CD14-positive monocyte (primary cell): ENCODE results near the gene SLC35F3. TPM values are rescaled to one million over a fixed set of nuclear protein-coding genes. Genes with fewer than 3 reads are reported as not detected.

Experiments used
- DNase-seq, 3 donors: peaks; one replicate each; pipeline ENCODE4 v3.0.0-alpha.2; 2011 to 2022
- H2AFZ ChIP-seq: 2 replicates; pipeline ENCODE4 v1.6.0; 2012; ENCODE audit warnings: mild to moderate bottlenecking, low read depth, low read length, inconsistent platforms; ENCODE audit not compliant: insufficient read depth, poor library complexity, severe bottlenecking
- H3K27ac ChIP-seq, 2 donors: 1 replicate in 1 of 2; 2 replicates in 1 of 2; pipeline ENCODE4 v1.5.1; 2012 to 2013; ENCODE audit warnings: low read length in 2 of 2, control low read depth in 1 of 2, inconsistent platforms in 1 of 2, low read depth in 1 of 2, mild to moderate bottlenecking in 1 of 2
- H3K27me3 ChIP-seq, 2 donors: one replicate each; pipeline versions ENCODE4 v1.6.0 to v1.6.1; 2011 to 2013; ENCODE audit warnings: low read length in 2 of 2; ENCODE audit not compliant: control insufficient read depth in 2 of 2, insufficient read depth in 2 of 2
- H3K36me3 ChIP-seq, 2 donors: replicated peaks in 1 of 2; 1 replicate in 1 of 2; 2 replicates in 1 of 2; pipeline versions ENCODE4 v1.5.1 to v1.6.1; 2012 to 2013; ENCODE audit warnings: low read length in 2 of 2, control low read depth in 1 of 2, inconsistent platforms in 1 of 2, mild to moderate bottlenecking in 1 of 2; ENCODE audit not compliant: insufficient read depth in 2 of 2, control insufficient read depth in 1 of 2
- H3K4me1 ChIP-seq, 2 donors: 1 replicate in 1 of 2; 2 replicates in 1 of 2; pipeline versions ENCODE4 v1.5.1 to v1.6.1; 2012 to 2013; ENCODE audit warnings: low read length in 2 of 2, control low read depth in 1 of 2, inconsistent platforms in 1 of 2, mild to moderate bottlenecking in 1 of 2, moderate library complexity in 1 of 2; ENCODE audit not compliant: insufficient read depth in 2 of 2, control insufficient read depth in 1 of 2
- H3K4me2 ChIP-seq: replicated peaks from 2 replicates; pipeline ENCODE3; 2012; ENCODE audit warnings: low read length, moderate library complexity, mild to moderate bottlenecking; ENCODE audit not compliant: poor library complexity, severe bottlenecking; ENCODE audit errors: extremely low read depth
- H3K4me3 ChIP-seq, 3 experiments: fragments of 200-600 bp in 1 of 3; sonication (generic) in 1 of 3; replicated peaks in 1 of 3; 1 replicate in 2 of 3; 2 replicates in 1 of 3; pipeline ENCODE4 v1.5.1; 2011 to 2013; ENCODE audit warnings: low read length in 3 of 3, mild to moderate bottlenecking in 3 of 3, control low read depth in 2 of 3, low read depth in 2 of 3, inconsistent platforms in 1 of 3, moderate library complexity in 1 of 3
- H3K79me2 ChIP-seq: 2 replicates; pipeline ENCODE4 v1.6.0; 2012; ENCODE audit warnings: mild to moderate bottlenecking, control low read depth, inconsistent platforms, low read length, moderate library complexity; ENCODE audit not compliant: insufficient read depth
- H3K9ac ChIP-seq: 2 replicates; pipeline ENCODE4 v1.6.0; 2017; ENCODE audit warnings: low read length, mild to moderate bottlenecking; ENCODE audit not compliant: insufficient read depth, poor library complexity, severe bottlenecking
- H3K9me3 ChIP-seq, 2 donors: replicated peaks in 1 of 2; 1 replicate in 1 of 2; 2 replicates in 1 of 2; pipeline versions ENCODE4 v1.5.1 to v1.6.1; 2012 to 2013; ENCODE audit warnings: low read length in 2 of 2, control low read depth in 1 of 2; ENCODE audit not compliant: control insufficient read depth in 1 of 2, insufficient read depth in 1 of 2
- H4K20me1 ChIP-seq: 2 replicates; pipeline ENCODE4 v1.6.0; 2012; ENCODE audit warnings: mild to moderate bottlenecking, low read length, control low read depth, moderate library complexity; ENCODE audit not compliant: insufficient read depth
- H3K27ac Mint-ChIP-seq, 7 donors: one replicate each; pipeline ENCODE4 v1.8.0; 2020; ENCODE audit warnings: mild to moderate bottlenecking in 7 of 7, mixed read lengths in 7 of 7, moderate library complexity in 6 of 7, inconsistent platforms in 2 of 7
- H3K27me3 Mint-ChIP-seq, 3 donors: one replicate each; pipeline ENCODE4 v1.8.0; 2021 to 2022; ENCODE audit warnings: low read depth in 3 of 3, mild to moderate bottlenecking in 3 of 3, mixed read lengths in 3 of 3, moderate library complexity in 3 of 3, inconsistent platforms in 1 of 3
- H3K36me3 Mint-ChIP-seq, 2 donors: one replicate each; pipeline ENCODE4 v1.8.0; 2020; ENCODE audit warnings: mixed read lengths in 2 of 2, inconsistent platforms in 1 of 2, mild to moderate bottlenecking in 1 of 2
- H3K4me1 Mint-ChIP-seq: one replicate; pipeline ENCODE4 v1.8.0; 2020; ENCODE audit warnings: mild to moderate bottlenecking, mixed read lengths
- H3K4me3 Mint-ChIP-seq, 2 donors: one replicate each; pipeline ENCODE4 v1.8.0; 2020; ENCODE audit warnings: mild to moderate bottlenecking in 2 of 2, mixed read lengths in 2 of 2, moderate library complexity in 1 of 2
- H3K9me3 Mint-ChIP-seq, 7 donors: one replicate each; pipeline ENCODE4 v1.8.0; 2020 to 2022; ENCODE audit warnings: mixed read lengths in 7 of 7, mild to moderate bottlenecking in 6 of 7, moderate library complexity in 6 of 7, inconsistent platforms in 2 of 7
- CTCF ChIP-seq: fragments of 200-600 bp; IDR thresholded peaks from one replicate; pipeline ENCODE4 v1.8.0; 2022; ENCODE audit warnings: antibody characterized with exemption, mild to moderate bottlenecking
- WGBS: methylation state at CpG from one replicate; pipeline ENCODE4 v1.1.5; 2013; ENCODE audit warnings: missing lambda C conversion rate; ENCODE audit not compliant: insufficient coverage; 5-methylcytosine and 5-hydroxymethylcytosine counted together
- intact Hi-C, 2 donors: fragments of 100-400 bp; cut with micrococcal nuclease; formaldehyde crosslinking; loops; one replicate each; pipeline versions ENCODE4 v1.15.0 to v1.15.1; 2023
- polyA plus RNA-seq, 3 donors: library from polyadenylated mRNA; depleted of rRNA in 1 of 3; unstranded in 2 of 3; stranded (reverse) in 1 of 3; fragments of 300-500 nt in 2 of 3; fragments of >200 nt in 1 of 3; fragmentation: Illumina TruSeq in 2 of 3; gene quantifications; 1 replicate in 2 of 3; 2 replicates in 1 of 3; pipeline ENCODE4 v1.2.3, GENCODE V29; 2012 to 2021
- small RNA-seq: library from RNA; depleted of rRNA; stranded (forward); fragments of <200 nt; gene quantifications from one replicate; pipeline ENCODE3, GENCODE V24; 2012; ENCODE audit warnings: low read depth; ENCODE audit not compliant: insufficient read length

SLC35F3 gene
- polyA plus RNA-seq, 3 donors: 0.17 to 0.78 TPM; not detected in 1

GRCh38 chr1:234373064-234373958 lies 468.8 kb downstream of the SLC35F3 start, which contains the start of gene COA6:
Gene COA6, plus strand, starts transcription at chr1:234373456. Its CDS starts 11 bp downstream, at chr1:234373467.
- peak within 1 kb of the TSS; percentile 90 for H2AFZ ChIP-seq
- no peaks in the 10 kb centered on the region for H3K9me3 ChIP-seq
- peak within 1 kb of the TSS; percentile 87 for H3K4me2 ChIP-seq
- H3K4me3 ChIP-seq: peak within 1 kb of the TSS; percentile 91 to 93 (median 92)
- H3K9ac ChIP-seq: peak within 1 kb of the TSS; percentile 90
- peaks cover 29 to 34% of the 10 kb centered on the region in 2 donors for H3K36me3 ChIP-seq
- H3K27me3 Mint-ChIP-seq: peaks cover 0 to 4% (median 0%) of the 10 kb centered on the region in 3 donors
- DNase-seq: peak; percentile 92 to 95 (median 94)
- H3K4me1 ChIP-seq: peaks cover 17 to 30% of the 10 kb centered on the region in 2 donors
- intact Hi-C loops: loop anchor here (5.0 kb wide), 1 partner anchor 46 kb away; no protein-coding TSS in a partner anchor
- H3K9me3 Mint-ChIP-seq: peaks cover 0 to 2% (median 0%) of the 10 kb centered on the region in 7 donors
- peak within 1 kb of the TSS; percentile 98 to 99 for H3K27ac ChIP-seq
- H3K27me3 ChIP-seq: no peaks in the 10 kb centered on the region
- H3K36me3 Mint-ChIP-seq: peaks cover 31 to 32% of the 10 kb centered on the region in 2 donors
- H3K4me1 Mint-ChIP-seq: peaks cover 29% of the 10 kb centered on the region
- H3K79me2 ChIP-seq: peaks cover 31% of the 10 kb centered on the region
- under 1% methylated on average over 59 of the region's 62 CpGs for WGBS
- no peak for TF ChIP-seq CTCF
- peak within 1 kb of the TSS; percentile 90 to 98 for H3K4me3 Mint-ChIP-seq
- no peaks in the 10 kb centered on the region for H4K20me1 ChIP-seq
- H3K27ac Mint-ChIP-seq: peak within 1 kb of the TSS; percentile 98 to 99 (median 99)

- Mint-ChIP-seq H3K4me1 (peaks cover 29% of the 10 kb centered on the region), H3K27me3 (peaks cover 0 to 2% (median 0%) of the 10 kb centered on the region in 3 donors), H3K36me3 (peaks cover 37 to 38% of the 10 kb centered on the region in 2 donors), H3K9me3 (peaks cover 2 to 4% (median 4%) of the 10 kb centered on the region in 7 donors), H3K4me3 (peak overlapping the region; percentile 90 to 98), H3K27ac (peak overlapping the region; percentile 98 to 99 (median 99))
- H3K27me3 ChIP-seq: no peaks in the 10 kb centered on the region
- no peak for DNase-seq
- peaks cover 32 to 40% of the 10 kb centered on the region in 2 donors for H3K36me3 ChIP-seq
- TF ChIP-seq CTCF: no peak
- no peaks in the 10 kb centered on the region for H4K20me1 ChIP-seq
- H3K27ac ChIP-seq: peak overlapping the region; percentile 98 to 99
- peak overlapping the region; percentile 87 for H3K4me2 ChIP-seq
- WGBS: 0% methylated on average over 3 of the region's 6 CpGs
- H2AFZ ChIP-seq: peak overlapping the region; percentile 90
- peak overlapping the region; percentile 91 to 93 (median 92) for H3K4me3 ChIP-seq
- peaks cover 17 to 30% of the 10 kb centered on the region in 2 donors for H3K4me1 ChIP-seq
- peaks cover 32% of the 10 kb centered on the region for H3K79me2 ChIP-seq
- H3K9ac ChIP-seq: peak overlapping the region; percentile 90
- intact Hi-C loops: loop anchor here (5.0 kb wide), 1 partner anchor 47 kb away; no protein-coding TSS in a partner anchor
- H3K9me3 ChIP-seq: no peaks in the 10 kb centered on the region
Measured at GRCh38 chr1:234373959-234374254, 469.4 kb downstream of the SLC35F3 start.

Small RNA genes within 50 kb of the gene (small RNA-seq; reads per million reads assigned to genes)
- not detected for gene MIR4671
